ENCODE measurements around the gene PTDSS2. TPM values are rescaled to one million over a fixed set of nuclear protein-coding genes. Genes with fewer than 3 reads are reported as not detected.
A peak's percentile ranks its signal among the peaks of the same experiment; 100 is the strongest.

PTDSS2 gene
- total and polyA plus RNA-seq, 2 of the 13 experiments (the other 11 are each of a cell fraction or from before 2014, with no cell fraction given) = 21.7 to 26.4 TPM

DNA sequence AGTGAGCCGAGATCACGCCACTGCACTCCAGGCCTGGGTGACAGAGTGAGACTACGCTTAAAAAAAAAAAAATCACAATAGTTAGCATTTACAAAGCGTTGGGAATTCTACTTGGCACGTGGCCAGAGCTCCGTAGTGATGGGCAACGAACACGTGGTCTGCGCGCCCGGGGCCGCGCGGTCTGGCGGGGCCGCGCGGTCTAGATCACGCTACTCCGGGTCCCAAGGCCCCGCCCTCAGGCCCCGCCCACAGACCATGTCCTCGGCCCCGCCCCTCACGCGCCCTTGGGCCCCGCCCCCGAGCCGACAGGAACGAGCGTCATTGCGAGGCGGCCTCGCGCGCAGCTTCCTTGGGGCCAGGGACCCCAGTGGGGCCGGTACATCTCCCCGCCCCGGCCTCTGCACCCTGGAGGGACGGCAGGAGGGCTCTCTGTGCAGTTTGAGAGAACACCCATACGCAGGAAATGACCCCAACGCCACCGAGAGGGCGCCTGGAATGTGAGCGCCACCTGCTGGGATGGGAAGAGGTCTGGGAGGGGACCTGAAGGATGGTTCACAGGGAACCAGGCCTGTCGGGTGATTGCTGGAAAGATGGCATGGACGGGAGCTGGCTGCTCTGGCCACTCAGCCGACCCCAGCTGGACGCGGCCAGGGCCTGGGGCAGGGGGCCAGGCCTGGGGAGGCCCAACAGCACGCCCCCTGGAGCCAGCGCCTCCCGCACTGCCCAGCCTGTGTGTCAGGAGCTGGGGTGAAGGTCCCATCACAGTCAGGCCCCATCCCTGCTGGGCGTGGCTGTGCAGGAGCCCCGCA is 2.0 kb upstream of the PTDSS2 start (continued):
- TF ChIP-seq, protein P1, sequence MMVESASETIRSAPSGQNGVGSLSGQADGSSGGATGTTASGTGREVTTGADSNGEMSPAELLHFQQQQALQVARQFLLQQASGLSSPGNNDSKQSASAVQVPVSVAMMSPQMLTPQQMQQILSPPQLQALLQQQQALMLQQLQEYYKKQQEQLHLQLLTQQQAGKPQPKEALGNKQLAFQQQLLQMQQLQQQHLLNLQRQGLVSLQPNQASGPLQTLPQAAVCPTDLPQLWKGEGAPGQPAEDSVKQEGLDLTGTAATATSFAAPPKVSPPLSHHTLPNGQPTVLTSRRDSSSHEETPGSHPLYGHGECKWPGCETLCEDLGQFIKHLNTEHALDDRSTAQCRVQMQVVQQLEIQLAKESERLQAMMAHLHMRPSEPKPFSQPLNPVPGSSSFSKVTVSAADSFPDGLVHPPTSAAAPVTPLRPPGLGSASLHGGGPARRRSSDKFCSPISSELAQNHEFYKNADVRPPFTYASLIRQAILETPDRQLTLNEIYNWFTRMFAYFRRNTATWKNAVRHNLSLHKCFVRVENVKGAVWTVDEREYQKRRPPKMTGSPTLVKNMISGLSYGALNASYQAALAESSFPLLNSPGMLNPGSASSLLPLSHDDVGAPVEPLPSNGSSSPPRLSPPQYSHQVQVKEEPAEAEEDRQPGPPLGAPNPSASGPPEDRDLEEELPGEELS (CRISPR knock-in tag; IDR thresholded peaks at IDR 0.05) = no peak
- TF ChIP-seq POLR2G (IDR thresholded peaks at IDR 0.05; ENCODE audit: low read depth, low read length) (peak; percentile 80), EP300 (IDR thresholded peaks at IDR 0.05; ENCODE audit: low read depth in 2 of 2, low read length in 2 of 2) (no peak), EP300 (CRISPR knock-in tag; IDR thresholded peaks at IDR 0.05; ENCODE audit: borderline replicate concordance) (peak; percentile 31; the same call in 1 of the 2 replicates), ZNF430 (CRISPR knock-in tag; IDR thresholded peaks at IDR 0.05) (no peak; the same call in 1 of the 2 replicates), HOXA5 (CRISPR knock-in tag; IDR thresholded peaks at IDR 0.05) (peak; percentile 67; the same call in 1 of the 2 replicates), GZF1 (CRISPR knock-in tag; IDR thresholded peaks at IDR 0.05) (peak; percentile 46; the same call in 1 of the 2 replicates), TMF1 (CRISPR knock-in tag; IDR thresholded peaks at IDR 0.05; ENCODE audit: low read depth) (peak; percentile 68; the same call in 1 of the 2 replicates)
- TF ChIP-seq, protein P2, sequence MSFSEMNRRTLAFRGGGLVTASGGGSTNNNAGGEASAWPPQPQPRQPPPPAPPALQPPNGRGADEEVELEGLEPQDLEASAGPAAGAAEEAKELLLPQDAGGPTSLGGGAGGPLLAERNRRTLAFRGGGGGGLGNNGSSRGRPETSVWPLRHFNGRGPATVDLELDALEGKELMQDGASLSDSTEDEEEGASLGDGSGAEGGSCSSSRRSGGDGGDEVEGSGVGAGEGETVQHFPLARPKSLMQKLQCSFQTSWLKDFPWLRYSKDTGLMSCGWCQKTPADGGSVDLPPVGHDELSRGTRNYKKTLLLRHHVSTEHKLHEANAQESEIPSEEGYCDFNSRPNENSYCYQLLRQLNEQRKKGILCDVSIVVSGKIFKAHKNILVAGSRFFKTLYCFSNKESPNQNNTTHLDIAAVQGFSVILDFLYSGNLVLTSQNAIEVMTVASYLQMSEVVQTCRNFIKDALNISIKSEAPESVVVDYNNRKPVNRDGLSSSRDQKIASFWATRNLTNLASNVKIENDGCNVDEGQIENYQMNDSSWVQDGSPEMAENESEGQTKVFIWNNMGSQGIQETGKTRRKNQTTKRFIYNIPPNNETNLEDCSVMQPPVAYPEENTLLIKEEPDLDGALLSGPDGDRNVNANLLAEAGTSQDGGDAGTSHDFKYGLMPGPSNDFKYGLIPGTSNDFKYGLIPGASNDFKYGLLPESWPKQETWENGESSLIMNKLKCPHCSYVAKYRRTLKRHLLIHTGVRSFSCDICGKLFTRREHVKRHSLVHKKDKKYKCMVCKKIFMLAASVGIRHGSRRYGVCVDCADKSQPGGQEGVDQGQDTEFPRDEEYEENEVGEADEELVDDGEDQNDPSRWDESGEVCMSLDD (CRISPR knock-in tag; IDR thresholded peaks at IDR 0.05; ENCODE audit: borderline replicate concordance) = no peak; the same call in 1 of the 2 replicates
- TF ChIP-seq, protein P3, sequence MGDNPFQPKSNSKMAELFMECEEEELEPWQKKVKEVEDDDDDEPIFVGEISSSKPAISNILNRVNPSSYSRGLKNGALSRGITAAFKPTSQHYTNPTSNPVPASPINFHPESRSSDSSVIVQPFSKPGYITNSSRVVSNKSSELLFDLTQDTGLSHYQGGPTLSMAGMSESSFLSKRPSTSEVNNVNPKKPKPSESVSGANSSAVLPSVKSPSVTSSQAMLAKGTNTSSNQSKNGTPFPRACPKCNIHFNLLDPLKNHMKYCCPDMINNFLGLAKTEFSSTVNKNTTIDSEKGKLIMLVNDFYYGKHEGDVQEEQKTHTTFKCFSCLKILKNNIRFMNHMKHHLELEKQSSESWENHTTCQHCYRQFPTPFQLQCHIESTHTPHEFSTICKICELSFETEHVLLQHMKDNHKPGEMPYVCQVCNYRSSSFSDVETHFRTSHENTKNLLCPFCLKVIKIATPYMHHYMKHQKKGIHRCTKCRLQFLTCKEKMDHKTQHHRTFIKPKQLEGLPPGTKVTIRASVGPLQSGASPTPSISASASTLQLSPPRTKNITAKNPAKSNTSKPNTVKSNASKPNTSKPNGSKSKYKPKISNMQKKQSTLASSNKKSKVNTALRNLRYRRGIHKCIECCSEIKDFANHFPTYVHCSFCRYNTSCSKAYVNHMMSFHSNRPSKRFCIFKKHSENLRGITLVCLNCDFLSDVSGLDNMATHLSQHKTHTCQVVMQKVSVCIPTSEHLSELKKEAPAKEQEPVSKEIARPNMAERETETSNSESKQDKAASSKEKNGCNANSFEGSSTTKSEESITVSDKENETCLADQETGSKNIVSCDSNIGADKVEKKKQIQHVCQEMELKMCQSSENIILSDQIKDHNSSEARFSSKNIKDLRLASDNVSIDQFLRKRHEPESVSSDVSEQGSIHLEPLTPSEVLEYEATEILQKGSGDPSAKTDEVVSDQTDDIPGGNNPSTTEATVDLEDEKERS (CRISPR knock-in tag; IDR thresholded peaks at IDR 0.05) = no peak
- TF ChIP-seq, protein P4, sequence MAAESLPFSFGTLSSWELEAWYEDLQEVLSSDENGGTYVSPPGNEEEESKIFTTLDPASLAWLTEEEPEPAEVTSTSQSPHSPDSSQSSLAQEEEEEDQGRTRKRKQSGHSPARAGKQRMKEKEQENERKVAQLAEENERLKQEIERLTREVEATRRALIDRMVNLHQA (CRISPR knock-in tag; IDR thresholded peaks at IDR 0.05) = no peak
- TF ChIP-seq, protein P5, sequence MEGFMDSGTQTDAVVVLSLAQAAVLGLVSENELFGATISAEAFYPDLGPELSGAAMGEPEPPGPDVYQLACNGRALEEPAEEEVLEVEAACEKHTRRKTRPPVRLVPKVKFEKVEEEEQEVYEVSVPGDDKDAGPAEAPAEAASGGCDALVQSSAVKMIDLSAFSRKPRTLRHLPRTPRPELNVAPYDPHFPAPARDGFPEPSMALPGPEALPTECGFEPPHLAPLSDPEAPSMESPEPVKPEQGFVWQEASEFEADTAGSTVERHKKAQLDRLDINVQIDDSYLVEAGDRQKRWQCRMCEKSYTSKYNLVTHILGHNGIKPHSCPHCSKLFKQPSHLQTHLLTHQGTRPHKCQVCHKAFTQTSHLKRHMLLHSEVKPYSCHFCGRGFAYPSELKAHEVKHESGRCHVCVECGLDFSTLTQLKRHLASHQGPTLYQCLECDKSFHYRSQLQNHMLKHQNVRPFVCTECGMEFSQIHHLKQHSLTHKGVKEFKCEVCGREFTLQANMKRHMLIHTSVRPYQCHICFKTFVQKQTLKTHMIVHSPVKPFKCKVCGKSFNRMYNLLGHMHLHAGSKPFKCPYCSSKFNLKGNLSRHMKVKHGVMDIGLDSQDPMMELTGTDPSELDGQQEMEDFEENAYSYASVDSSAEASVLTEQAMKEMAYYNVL (CRISPR knock-in tag; IDR thresholded peaks at IDR 0.05; ENCODE audit: borderline replicate concordance) = peak; percentile 73; the same call in 1 of the 2 replicates
- TF ChIP-seq, protein P6, sequence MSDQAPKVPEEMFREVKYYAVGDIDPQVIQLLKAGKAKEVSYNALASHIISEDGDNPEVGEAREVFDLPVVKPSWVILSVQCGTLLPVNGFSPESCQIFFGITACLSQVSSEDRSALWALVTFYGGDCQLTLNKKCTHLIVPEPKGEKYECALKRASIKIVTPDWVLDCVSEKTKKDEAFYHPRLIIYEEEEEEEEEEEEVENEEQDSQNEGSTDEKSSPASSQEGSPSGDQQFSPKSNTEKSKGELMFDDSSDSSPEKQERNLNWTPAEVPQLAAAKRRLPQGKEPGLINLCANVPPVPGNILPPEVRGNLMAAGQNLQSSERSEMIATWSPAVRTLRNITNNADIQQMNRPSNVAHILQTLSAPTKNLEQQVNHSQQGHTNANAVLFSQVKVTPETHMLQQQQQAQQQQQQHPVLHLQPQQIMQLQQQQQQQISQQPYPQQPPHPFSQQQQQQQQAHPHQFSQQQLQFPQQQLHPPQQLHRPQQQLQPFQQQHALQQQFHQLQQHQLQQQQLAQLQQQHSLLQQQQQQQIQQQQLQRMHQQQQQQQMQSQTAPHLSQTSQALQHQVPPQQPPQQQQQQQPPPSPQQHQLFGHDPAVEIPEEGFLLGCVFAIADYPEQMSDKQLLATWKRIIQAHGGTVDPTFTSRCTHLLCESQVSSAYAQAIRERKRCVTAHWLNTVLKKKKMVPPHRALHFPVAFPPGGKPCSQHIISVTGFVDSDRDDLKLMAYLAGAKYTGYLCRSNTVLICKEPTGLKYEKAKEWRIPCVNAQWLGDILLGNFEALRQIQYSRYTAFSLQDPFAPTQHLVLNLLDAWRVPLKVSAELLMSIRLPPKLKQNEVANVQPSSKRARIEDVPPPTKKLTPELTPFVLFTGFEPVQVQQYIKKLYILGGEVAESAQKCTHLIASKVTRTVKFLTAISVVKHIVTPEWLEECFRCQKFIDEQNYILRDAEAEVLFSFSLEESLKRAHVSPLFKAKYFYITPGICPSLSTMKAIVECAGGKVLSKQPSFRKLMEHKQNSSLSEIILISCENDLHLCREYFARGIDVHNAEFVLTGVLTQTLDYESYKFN (CRISPR knock-in tag; conservative IDR thresholded peaks at IDR 0.05) = peak; percentile 67
